ENCODE data around the gene CNIH3. TPM values are rescaled to one million over a fixed set of nuclear protein-coding genes. Genes with fewer than 3 reads are reported as not detected.

The CNIH3 gene
- total RNA-seq, 2 experiments from 2014 or later = 1.8 to 2.5 TPM

DNA sequence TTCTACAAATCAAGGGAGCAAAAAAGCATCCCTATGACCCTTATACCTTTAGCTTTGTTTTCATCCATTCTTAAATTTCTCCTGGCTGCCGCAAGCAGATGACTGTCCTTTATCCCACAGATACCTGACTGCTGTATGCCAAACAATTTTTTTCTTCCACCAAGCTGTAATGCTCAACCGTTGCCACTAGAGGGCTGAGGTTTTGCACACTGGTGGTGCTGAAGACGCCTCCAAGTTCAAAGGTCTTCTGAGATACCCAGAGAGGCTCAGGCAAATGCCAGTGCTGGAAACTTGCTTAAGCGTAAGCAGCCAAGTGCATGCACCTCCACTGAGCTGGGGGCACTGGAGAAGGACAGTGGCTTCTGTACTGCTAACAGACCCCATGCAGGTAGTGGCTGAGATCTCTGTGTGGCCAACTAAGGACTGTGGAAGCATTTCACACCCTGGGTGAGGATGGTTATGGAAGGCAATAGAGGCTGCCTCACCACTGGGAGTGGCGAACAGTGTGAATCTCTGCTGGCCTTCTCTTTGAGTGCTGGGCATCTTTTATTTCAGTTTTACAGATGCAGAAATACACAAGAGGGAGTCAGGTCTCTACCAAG, 28.5 kb downstream of the CNIH3 start:
- Mint-ChIP-seq H3K9me3 (no peaks in the 10 kb centered on the region), H3K36me3 (ENCODE audit: low read depth) (no peaks in the 10 kb centered on the region), H3K27ac (no peak overlapping the region), H3K4me3 (no peak overlapping the region), H3K4me1 (ENCODE audit: low read depth) (peaks cover under 1% of the 10 kb centered on the region), H3K27me3 (peaks cover 4% of the 10 kb centered on the region)
- peak; percentile 13 to 78 (median 42) for DNase-seq
- H3K27ac ChIP-seq (ENCODE audit: low read depth in 1 of 2, low read length in 2 of 2) = no peak overlapping the region
- no peaks in the 10 kb centered on the region for H3K27me3 ChIP-seq (ENCODE audit: control insufficient read depth in 1 of 2, insufficient read depth in 2 of 2, low read length in 2 of 2)
- H3K36me3 ChIP-seq (ENCODE audit: insufficient read depth, low read length) = no peaks in the 10 kb centered on the region
- no peak overlapping the region for H3K4me3 ChIP-seq (ENCODE audit: low read length)
- CTCF ChIA-PET = interaction anchor here (0.6 to 1.2 kb wide), 7 partner anchors 9 to 146 kb away, joined by 3 to 7 read pairs (median 3); no protein-coding TSS in a partner anchor
- TF ChIP-seq CTCF (IDR thresholded peaks at IDR 0.05) = peak; percentile 84
- no peaks in the 10 kb centered on the region for H3K9me3 ChIP-seq (ENCODE audit: control insufficient read depth in 1 of 2, insufficient read depth in 1 of 2, low read length in 2 of 2)
- POLR2A ChIA-PET = no interaction called here
- peak; percentile 85 for ATAC-seq (ENCODE audit: poor library complexity)
- H3K4me1 ChIP-seq (ENCODE audit: insufficient read depth, low read length) = peaks cover 3% of the 10 kb centered on the region
- intact Hi-C loops (cut with DNase I, micrococcal nuclease) = loop anchor here (2.0 to 5.0 kb wide), 2 partner anchors 127 to 132 kb away; no protein-coding TSS in a partner anchor

- no peaks in the 10 kb centered on the region for H3K36me3 Mint-ChIP-seq (ENCODE audit: low read depth)
- CTCF ChIA-PET = no interaction called here
- H3K4me3 ChIP-seq (ENCODE audit: low read length) = no peak overlapping the region
- intact Hi-C loops (cut with DNase I, micrococcal nuclease) = no loop called here
- no peaks in the 10 kb centered on the region for H3K9me3 ChIP-seq (ENCODE audit: control insufficient read depth in 1 of 2, insufficient read depth in 1 of 2, low read length in 2 of 2)
- H3K27me3 Mint-ChIP-seq = peaks cover 5% of the 10 kb centered on the region
- peaks cover 4% of the 10 kb centered on the region for H3K4me1 Mint-ChIP-seq (ENCODE audit: low read depth)
- H3K27me3 ChIP-seq (ENCODE audit: control insufficient read depth in 1 of 2, insufficient read depth in 2 of 2, low read length in 2 of 2) = no peaks in the 10 kb centered on the region
- POLR2A ChIA-PET = no interaction called here
- H3K27ac ChIP-seq (ENCODE audit: low read depth in 1 of 2, low read length in 2 of 2) = no peak overlapping the region
- DNase-seq (no peak), ATAC-seq (ENCODE audit: poor library complexity) (no peak)
- H3K9me3 Mint-ChIP-seq = no peaks in the 10 kb centered on the region
- H3K36me3 ChIP-seq (ENCODE audit: insufficient read depth, low read length) = no peaks in the 10 kb centered on the region
- peaks cover 3% of the 10 kb centered on the region for H3K4me1 ChIP-seq (ENCODE audit: insufficient read depth, low read length)
- TF ChIP-seq CTCF (IDR thresholded peaks at IDR 0.05) = no peak
- H3K27ac Mint-ChIP-seq = no peak overlapping the region
- H3K4me3 Mint-ChIP-seq = no peak overlapping the region
Measured at GRCh38 chr1:224647449-224647848, 31.3 kb downstream of the CNIH3 start.

DNA sequence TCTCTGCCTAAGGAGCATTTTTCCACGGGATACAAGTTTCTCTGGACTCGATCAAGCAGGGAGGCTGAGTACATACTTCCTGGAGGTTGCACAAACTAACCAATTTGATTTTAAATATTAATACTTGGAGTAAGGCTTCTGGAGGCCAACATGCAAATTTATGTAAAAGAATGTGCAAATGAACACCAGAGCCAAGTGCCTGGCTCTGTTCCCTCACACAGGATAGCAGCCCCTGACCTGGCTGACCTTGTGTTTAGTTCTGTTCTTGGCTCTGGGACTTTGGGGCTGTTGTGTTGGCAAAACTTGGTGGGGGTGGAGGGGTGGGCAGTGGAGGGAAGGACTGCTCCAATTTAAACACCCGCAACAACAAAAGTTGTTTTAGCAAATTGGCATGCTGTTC, 34.2 kb downstream of the CNIH3 start:
- H3K27ac Mint-ChIP-seq = no peak overlapping the region
- H3K27me3 Mint-ChIP-seq = peaks cover 5% of the 10 kb centered on the region
- H3K4me1 Mint-ChIP-seq (ENCODE audit: low read depth) = peaks cover 4% of the 10 kb centered on the region
- no peaks in the 10 kb centered on the region for H3K4me1 ChIP-seq (ENCODE audit: insufficient read depth, low read length)
- no peaks in the 10 kb centered on the region for H3K36me3 Mint-ChIP-seq (ENCODE audit: low read depth)
- no peaks in the 10 kb centered on the region for H3K9me3 Mint-ChIP-seq
- no peak for DNase-seq
- no peak overlapping the region for H3K27ac ChIP-seq (ENCODE audit: low read depth in 1 of 2, low read length in 2 of 2)
- H3K9me3 ChIP-seq (ENCODE audit: control insufficient read depth in 1 of 2, insufficient read depth in 1 of 2, low read length in 2 of 2) = no peaks in the 10 kb centered on the region
- no peak for TF ChIP-seq CTCF (IDR thresholded peaks at IDR 0.05)
- no peaks in the 10 kb centered on the region for H3K36me3 ChIP-seq (ENCODE audit: insufficient read depth, low read length)
- no peak overlapping the region for H3K4me3 ChIP-seq (ENCODE audit: low read length)
- no peaks in the 10 kb centered on the region for H3K27me3 ChIP-seq (ENCODE audit: control insufficient read depth in 1 of 2, insufficient read depth in 2 of 2, low read length in 2 of 2)
- no peak for ATAC-seq (ENCODE audit: poor library complexity)
- CTCF ChIA-PET = no interaction called here
- POLR2A ChIA-PET = no interaction called here
- no peak overlapping the region for H3K4me3 Mint-ChIP-seq
- intact Hi-C loops (cut with DNase I, micrococcal nuclease) = no loop called here
